A673 (cell line): Measurements from ENCODE around the gene PPP1R12C.

Experiments used
- EZH2 ChIP-seq: fragments of 200-600 bp; sonication (generic); IDR thresholded peaks from 2 replicates; pipeline ENCODE4 v1.6.1; 2017; ENCODE audit warnings: borderline replicate concordance, low read depth, mild to moderate bottlenecking, mixed read lengths, antibody characterized with exemption, low read length; ENCODE audit not compliant: poor library complexity, severe bottlenecking
- TF ChIP-seq, protein P1 (sequence below): fragments of 300-800, 200-600 bp; sonication (generic); conservative IDR thresholded peaks from 2 replicates; pipeline ENCODE4 v1.5.1; 2017; ENCODE audit warnings: low read depth, mild to moderate bottlenecking, antibody characterized with exemption, low read length, moderate library complexity, mixed read lengths

GRCh38 chr19:55156202-55157063 is 39.0 kb upstream of the PPP1R12C start:
- TF ChIP-seq EZH2 = no peak
- TF ChIP-seq, protein P1, sequence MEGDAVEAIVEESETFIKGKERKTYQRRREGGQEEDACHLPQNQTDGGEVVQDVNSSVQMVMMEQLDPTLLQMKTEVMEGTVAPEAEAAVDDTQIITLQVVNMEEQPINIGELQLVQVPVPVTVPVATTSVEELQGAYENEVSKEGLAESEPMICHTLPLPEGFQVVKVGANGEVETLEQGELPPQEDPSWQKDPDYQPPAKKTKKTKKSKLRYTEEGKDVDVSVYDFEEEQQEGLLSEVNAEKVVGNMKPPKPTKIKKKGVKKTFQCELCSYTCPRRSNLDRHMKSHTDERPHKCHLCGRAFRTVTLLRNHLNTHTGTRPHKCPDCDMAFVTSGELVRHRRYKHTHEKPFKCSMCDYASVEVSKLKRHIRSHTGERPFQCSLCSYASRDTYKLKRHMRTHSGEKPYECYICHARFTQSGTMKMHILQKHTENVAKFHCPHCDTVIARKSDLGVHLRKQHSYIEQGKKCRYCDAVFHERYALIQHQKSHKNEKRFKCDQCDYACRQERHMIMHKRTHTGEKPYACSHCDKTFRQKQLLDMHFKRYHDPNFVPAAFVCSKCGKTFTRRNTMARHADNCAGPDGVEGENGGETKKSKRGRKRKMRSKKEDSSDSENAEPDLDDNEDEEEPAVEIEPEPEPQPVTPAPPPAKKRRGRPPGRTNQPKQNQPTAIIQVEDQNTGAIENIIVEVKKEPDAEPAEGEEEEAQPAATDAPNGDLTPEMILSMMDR = no peak
